ENCODE measurements around the gene STX8.

DNA sequence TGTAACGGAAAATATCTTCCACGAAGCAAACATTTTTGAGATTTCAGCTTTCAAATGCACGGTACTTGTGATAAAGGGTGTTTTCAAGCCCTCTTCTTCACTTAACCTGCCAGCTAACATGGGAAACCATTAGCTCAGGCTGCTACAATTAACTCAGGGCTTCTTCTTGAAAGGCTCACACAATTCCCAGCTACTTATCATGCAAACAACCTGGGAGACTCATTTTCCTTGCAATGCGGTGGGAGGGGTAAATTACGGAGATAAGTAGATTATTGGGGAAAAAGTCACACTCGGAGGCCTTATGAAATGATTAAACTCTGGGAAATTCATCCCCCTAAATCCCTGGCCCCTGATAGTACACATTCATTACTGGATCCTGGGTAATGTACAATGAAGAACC, 266.4 kb downstream of the STX8 start:
- TF ChIP-seq POLR2A (IDR thresholded peaks at IDR 0.05): no peak
- TF ChIP-seq, protein P1, sequence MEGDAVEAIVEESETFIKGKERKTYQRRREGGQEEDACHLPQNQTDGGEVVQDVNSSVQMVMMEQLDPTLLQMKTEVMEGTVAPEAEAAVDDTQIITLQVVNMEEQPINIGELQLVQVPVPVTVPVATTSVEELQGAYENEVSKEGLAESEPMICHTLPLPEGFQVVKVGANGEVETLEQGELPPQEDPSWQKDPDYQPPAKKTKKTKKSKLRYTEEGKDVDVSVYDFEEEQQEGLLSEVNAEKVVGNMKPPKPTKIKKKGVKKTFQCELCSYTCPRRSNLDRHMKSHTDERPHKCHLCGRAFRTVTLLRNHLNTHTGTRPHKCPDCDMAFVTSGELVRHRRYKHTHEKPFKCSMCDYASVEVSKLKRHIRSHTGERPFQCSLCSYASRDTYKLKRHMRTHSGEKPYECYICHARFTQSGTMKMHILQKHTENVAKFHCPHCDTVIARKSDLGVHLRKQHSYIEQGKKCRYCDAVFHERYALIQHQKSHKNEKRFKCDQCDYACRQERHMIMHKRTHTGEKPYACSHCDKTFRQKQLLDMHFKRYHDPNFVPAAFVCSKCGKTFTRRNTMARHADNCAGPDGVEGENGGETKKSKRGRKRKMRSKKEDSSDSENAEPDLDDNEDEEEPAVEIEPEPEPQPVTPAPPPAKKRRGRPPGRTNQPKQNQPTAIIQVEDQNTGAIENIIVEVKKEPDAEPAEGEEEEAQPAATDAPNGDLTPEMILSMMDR (IDR thresholded peaks at IDR 0.05): no peak
